GM19099 (cell line): ENCODE results near the gene CCDC106.

Experiments used
- POLR2A ChIP-seq: IDR thresholded peaks from 3 replicates; pipeline ENCODE4 v1.6.1; 2011; ENCODE audit warnings: low read depth; ENCODE audit not compliant: insufficient read length; ENCODE audit errors: extremely low read depth

The CCDC106 gene

GRCh38 chr19:55694241-55694655, 46.2 kb downstream of the CCDC106 start:
- no peak for TF ChIP-seq POLR2A

GRCh38 chr19:55694656-55695491, 46.9 kb downstream of the CCDC106 start:
- no peak for TF ChIP-seq POLR2A

DNA sequence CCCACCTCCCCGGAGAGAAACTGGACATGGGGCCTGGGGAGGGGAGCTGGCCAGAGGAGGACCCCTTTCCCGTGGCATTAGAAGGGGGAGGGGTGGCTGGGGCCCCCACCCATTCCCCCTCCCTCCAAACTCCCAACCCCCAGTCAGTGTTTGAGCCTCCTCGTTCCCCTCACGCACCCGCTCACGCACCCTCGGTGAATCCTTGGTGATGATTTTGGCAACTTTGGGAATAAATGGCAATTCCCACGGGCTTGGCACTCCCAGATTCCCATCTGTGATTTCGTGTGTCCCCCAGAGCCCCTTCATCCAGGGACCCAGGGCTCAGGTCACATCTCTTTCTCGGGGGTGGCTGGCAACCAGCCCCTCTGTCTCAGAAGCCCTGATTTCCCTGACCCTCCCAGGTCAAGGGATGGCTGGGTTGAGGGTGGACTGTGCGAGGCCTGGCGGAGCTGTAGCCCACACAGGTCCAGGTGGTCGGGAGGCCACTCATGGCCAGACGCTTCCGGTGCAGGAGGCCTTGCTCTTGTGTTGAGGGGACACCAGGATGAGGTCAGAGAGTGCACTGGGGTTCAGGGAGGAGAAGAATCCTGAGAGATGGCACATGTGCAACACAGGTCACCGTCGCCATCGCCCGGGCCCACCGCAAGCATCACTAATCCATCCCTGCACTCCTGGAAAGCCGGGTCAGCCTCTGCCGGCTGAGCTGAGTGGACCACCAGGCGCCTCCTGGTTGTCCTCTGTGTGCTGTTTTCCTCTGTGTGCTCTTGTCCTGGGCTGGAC, 47.7 kb downstream of the CCDC106 start:
- TF ChIP-seq POLR2A = no peak

DNA sequence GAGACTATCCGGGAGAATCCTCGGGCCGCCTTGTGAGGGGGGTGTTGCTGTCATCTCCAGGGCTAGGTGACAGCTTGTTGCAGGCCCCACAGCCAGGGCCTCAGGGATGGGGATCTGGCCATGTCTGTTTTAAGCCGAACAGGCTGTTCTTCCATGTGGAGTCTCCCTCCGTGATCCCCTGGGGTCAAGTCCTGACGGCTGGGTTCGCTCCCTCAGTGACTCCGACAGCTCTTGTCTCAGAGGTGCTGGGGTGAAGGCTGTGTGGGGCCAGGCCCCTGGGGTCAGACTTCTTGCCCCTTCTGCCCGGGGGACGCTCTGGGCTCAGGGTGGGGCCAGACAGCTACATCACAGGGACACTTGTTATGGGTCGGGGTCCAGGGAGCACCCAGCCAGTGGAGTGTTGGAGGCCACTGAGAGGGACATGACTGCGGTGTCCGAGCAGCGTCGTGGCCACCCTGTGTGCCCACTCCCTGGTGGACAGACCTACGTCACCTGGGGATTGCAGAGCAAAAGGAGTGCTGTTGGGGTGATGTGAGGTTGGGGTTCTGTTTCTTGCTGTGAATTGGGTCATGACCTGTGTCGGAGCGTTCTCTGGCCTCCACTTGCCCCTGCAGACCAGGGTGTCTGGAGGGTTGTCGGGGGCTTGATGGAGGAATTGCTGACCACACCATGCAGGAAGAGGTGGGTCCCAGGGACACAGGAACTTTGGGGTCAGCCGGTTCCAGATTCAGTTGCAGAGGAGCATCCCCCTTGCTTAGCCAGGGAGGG, 48.5 kb downstream of the CCDC106 start:
- no peak for TF ChIP-seq POLR2A

- no peak for TF ChIP-seq POLR2A
Measured at GRCh38 chr19:55697069-55697440, 49.0 kb downstream of the CCDC106 start.

DNA sequence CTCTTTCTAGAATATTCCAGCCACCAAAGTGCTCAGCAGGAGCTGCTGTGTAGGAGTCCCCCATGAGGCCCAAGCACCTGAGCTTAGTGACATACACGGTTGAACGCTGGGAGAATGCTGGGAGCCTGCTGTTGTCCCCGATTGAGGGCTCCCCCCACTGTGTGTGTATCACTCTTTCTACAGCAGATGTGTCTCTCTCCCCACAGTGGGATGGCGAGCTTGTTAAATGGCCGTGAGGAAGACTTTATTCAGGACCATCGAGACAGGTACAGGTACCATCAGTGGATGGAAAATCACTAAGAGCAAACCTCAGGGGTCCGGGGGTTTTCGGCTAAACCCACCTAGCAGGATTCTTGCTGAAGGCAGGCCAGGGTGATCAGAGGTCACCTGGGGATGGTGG, 49.7 kb downstream of the CCDC106 start:
- TF ChIP-seq POLR2A = no peak

DNA sequence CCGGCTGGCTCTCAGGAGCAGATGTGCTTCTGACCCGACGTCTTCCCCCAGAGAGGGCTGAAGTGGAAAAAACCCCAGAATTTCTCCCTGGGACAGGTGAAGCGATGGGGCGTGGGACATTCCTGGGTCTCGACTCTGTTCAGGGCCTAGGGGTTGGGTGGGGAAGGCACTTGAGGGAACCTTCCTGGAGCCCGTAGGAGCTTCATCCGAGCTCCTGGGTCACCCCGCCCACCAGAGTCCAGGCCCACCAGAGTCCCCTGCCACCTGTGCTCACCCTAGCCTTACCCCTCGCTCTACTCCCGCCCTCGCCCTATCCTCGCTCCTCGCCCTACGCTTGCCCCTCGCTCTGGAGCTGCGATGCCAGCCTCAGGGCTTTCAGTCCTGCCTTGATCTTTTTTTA, 50.2 kb downstream of the CCDC106 start:
- no peak for TF ChIP-seq POLR2A

DNA sequence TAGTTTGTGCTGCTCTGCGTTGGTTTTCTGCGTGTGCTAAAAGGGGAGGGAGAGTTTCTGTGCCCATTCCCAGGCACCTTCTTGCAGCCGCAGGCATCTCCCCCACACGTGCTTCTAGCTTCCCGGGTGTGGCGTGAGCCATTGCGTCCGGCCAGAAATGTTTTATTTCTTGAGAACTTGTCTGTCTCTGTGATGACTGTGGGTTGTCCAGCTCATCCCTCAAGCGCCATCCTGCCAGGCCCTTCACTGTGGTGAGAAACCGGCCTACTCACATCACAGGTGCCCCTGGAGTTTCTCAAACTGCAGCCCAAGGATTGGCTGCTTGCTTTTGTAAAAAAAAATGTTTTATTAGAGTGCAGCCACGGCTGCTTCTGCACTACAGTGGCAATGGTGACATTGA, 51.2 kb downstream of the CCDC106 start:
- TF ChIP-seq POLR2A = no peak

- TF ChIP-seq POLR2A = no peak
Measured at GRCh38 chr19:55700813-55701212, 52.8 kb downstream of the CCDC106 start.

DNA sequence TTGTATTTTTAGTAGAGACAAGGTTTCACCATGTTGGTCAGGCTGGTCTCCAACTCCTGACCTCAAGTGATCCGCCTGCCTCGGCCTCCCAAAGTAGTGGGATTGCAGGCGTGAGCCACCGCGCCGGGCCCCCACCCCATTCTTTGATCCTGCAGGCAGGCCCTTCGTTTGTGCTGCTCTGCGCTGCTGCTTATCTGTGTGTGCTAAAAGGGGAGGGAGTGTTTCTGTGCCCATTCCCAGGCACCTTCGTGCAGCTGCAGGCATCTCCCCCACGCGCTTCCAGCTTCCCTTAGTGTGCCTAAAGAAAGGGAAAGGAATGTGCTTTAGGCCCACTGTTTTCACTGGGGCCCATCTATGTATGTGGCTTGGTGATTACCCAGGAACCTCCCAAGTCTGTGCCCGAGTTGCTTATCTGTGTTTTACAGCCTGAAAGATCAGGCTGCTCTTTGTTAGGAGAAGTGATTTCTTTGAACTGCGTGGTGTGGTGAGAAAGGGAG, 54.2 kb downstream of the CCDC106 start:
- TF ChIP-seq POLR2A = no peak
